Measurements from ENCODE around the gene MAGI1. TPM values are rescaled to one million over a fixed set of nuclear protein-coding genes. Genes with fewer than 3 reads are reported as not detected.

The MAGI1 gene
- polyA plus RNA-seq, 3 donors = not detected

GRCh38 chr3:65995515-65995914 is 43.2 kb downstream of the MAGI1 start:
- H3K4me1 Mint-ChIP-seq = no peaks in the 10 kb centered on the region
- H3K27me3 Mint-ChIP-seq (ENCODE audit: low read depth in 3 of 3) = peaks cover 0 to 2% (median 0%) of the 10 kb centered on the region in 3 donors
- no peak overlapping the region for H2AFZ ChIP-seq (ENCODE audit: insufficient read depth, low read depth, low read length, poor library complexity, severe bottlenecking)
- no peak overlapping the region for H3K4me3 ChIP-seq (replicated peaks in 1 of 3; ENCODE audit: low read depth in 2 of 3, low read length in 3 of 3)
- intact Hi-C loops (cut with micrococcal nuclease) = no loop called here
- H3K4me2 ChIP-seq (replicated peaks; ENCODE audit: extremely low read depth, low read length, poor library complexity, severe bottlenecking) = no peak overlapping the region
- H3K4me1 ChIP-seq (ENCODE audit: control insufficient read depth in 1 of 2, insufficient read depth in 2 of 2, low read length in 2 of 2) = no peaks in the 10 kb centered on the region
- no peaks in the 10 kb centered on the region for H4K20me1 ChIP-seq (ENCODE audit: insufficient read depth, low read length)
- no peak overlapping the region for H3K27ac ChIP-seq (ENCODE audit: low read depth in 1 of 2, low read length in 2 of 2)
- no peak for DNase-seq
- no peak overlapping the region for H3K4me3 Mint-ChIP-seq
- H3K79me2 ChIP-seq (ENCODE audit: insufficient read depth, low read length) = no peaks in the 10 kb centered on the region
- no peak overlapping the region for H3K27ac Mint-ChIP-seq
- no peaks in the 10 kb centered on the region for H3K36me3 ChIP-seq (replicated peaks in 1 of 2; ENCODE audit: control insufficient read depth in 1 of 2, insufficient read depth in 2 of 2, low read length in 2 of 2)
- TF ChIP-seq CTCF (IDR thresholded peaks at IDR 0.05) = no peak
- no peaks in the 10 kb centered on the region for H3K9me3 ChIP-seq (replicated peaks in 1 of 2; ENCODE audit: control insufficient read depth in 1 of 2, insufficient read depth in 1 of 2, low read length in 2 of 2)
- no peaks in the 10 kb centered on the region for H3K36me3 Mint-ChIP-seq
- no peak overlapping the region for H3K9ac ChIP-seq (ENCODE audit: insufficient read depth, low read length, poor library complexity, severe bottlenecking)
- WGBS (ENCODE audit: insufficient coverage) = 85% methylated on average over 3 of the region's 6 CpGs
- H3K27me3 ChIP-seq (ENCODE audit: control insufficient read depth in 2 of 2, insufficient read depth in 2 of 2, low read length in 2 of 2) = no peaks in the 10 kb centered on the region
- peaks cover 0 to 8% (median 4%) of the 10 kb centered on the region in 7 donors for H3K9me3 Mint-ChIP-seq

DNA sequence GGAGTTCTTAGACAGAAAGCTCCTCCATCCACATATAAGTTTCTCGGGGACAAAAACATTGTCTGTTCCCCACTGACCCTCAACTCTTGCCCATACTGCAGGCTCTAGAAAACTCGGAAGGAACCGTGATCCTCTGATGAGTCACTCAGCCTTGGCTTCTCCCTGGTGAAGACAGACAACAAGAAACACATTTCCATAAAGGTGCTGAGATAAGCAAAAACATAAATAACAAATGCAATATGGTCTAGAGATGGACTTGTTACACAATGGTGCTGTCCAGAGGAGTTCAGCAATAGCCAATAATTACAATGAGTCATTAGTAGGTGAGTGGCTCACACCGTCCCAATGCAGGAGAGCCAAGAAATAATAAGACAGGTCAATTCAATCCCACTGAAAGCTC is 43.7 kb downstream of the MAGI1 start:
- Mint-ChIP-seq H3K9me3 (peaks cover 0 to 8% (median 4%) of the 10 kb centered on the region in 7 donors), H3K36me3 (no peaks in the 10 kb centered on the region), H3K4me1 (no peaks in the 10 kb centered on the region), H3K27me3 (ENCODE audit: low read depth in 3 of 3) (peaks cover 0 to 2% (median 0%) of the 10 kb centered on the region in 3 donors), H3K4me3 (no peak overlapping the region), H3K27ac (no peak overlapping the region)
- Histone ChIP-seq H3K9ac (ENCODE audit: insufficient read depth, low read length, poor library complexity, severe bottlenecking) (no peak overlapping the region), H3K4me2 (replicated peaks; ENCODE audit: extremely low read depth, low read length, poor library complexity, severe bottlenecking) (no peak overlapping the region), H3K36me3 (replicated peaks in 1 of 2; ENCODE audit: control insufficient read depth in 1 of 2, insufficient read depth in 2 of 2, low read length in 2 of 2) (no peaks in the 10 kb centered on the region), H3K79me2 (ENCODE audit: insufficient read depth, low read length) (no peaks in the 10 kb centered on the region), H3K4me3 (replicated peaks in 1 of 3; ENCODE audit: low read depth in 2 of 3, low read length in 3 of 3) (no peak overlapping the region), H4K20me1 (ENCODE audit: insufficient read depth, low read length) (no peaks in the 10 kb centered on the region), H2AFZ (ENCODE audit: insufficient read depth, low read depth, low read length, poor library complexity, severe bottlenecking) (no peak overlapping the region), H3K27ac (ENCODE audit: low read depth in 1 of 2, low read length in 2 of 2) (no peak overlapping the region), H3K27me3 (ENCODE audit: control insufficient read depth in 2 of 2, insufficient read depth in 2 of 2, low read length in 2 of 2) (no peaks in the 10 kb centered on the region), H3K9me3 (replicated peaks in 1 of 2; ENCODE audit: control insufficient read depth in 1 of 2, insufficient read depth in 1 of 2, low read length in 2 of 2) (no peaks in the 10 kb centered on the region), H3K4me1 (ENCODE audit: control insufficient read depth in 1 of 2, insufficient read depth in 2 of 2, low read length in 2 of 2) (no peaks in the 10 kb centered on the region)
- intact Hi-C loops (cut with micrococcal nuclease) = no loop called here
- no peak for TF ChIP-seq CTCF (IDR thresholded peaks at IDR 0.05)
- DNase-seq = no peak
- 100% methylated on average over 1 of the region's 4 CpGs for WGBS (ENCODE audit: insufficient coverage)

All from CD14-positive monocyte (primary cell).